Karpas-422 (cell line): ENCODE measurements around the gene PTGR3. TPM values are rescaled to one million over a fixed set of nuclear protein-coding genes. Genes with fewer than 3 reads are reported as not detected.
"Not testable (repeated sequence)": the region's sequence is repeated elsewhere in the genome, so short reads cannot be mapped to it uniquely, and the experiment has no call there.

Experiments
- DNase-seq: peaks from one replicate; pipeline ENCODE4 v3.0.0-alpha.2; 2015
- H2AFZ ChIP-seq: fragments of 200-600 bp; sonication (generic); 2 replicates; pipeline ENCODE4 v1.6.1; 2014; ENCODE audit warnings: antibody characterized with exemption, low read length, mixed read lengths
- H3K27ac ChIP-seq: fragments of 200-600 bp; sonication (generic); 2 replicates; pipeline ENCODE4 v1.5.1; 2014; ENCODE audit warnings: mild to moderate bottlenecking, low read length, moderate library complexity
- H3K27me3 ChIP-seq: fragments of 200-600 bp; sonication (generic); 2 replicates; pipeline ENCODE4 v1.6.1; 2014; ENCODE audit warnings: low read length, mixed read lengths
- H3K36me3 ChIP-seq: fragments of 200-600 bp; sonication (generic); 2 replicates; pipeline ENCODE4 v1.6.1; 2014; ENCODE audit warnings: low read length, mixed read lengths; ENCODE audit not compliant: insufficient read depth
- H3K4me1 ChIP-seq: fragments of 200-600 bp; sonication (generic); 2 replicates; pipeline ENCODE4 v1.6.1; 2014; ENCODE audit warnings: mild to moderate bottlenecking, low read length, mixed read lengths
- H3K4me2 ChIP-seq: fragments of 200-600 bp; sonication (generic); 2 replicates; pipeline ENCODE4 v1.6.1; 2014; ENCODE audit warnings: low read length, low read depth, mild to moderate bottlenecking; ENCODE audit not compliant: poor library complexity, severe bottlenecking
- H3K4me3 ChIP-seq: fragments of 200-600 bp; sonication (generic); 2 replicates; pipeline ENCODE4 v1.5.1; 2014; ENCODE audit warnings: mild to moderate bottlenecking, antibody characterized with exemption, low read length, mixed read lengths
- H3K79me2 ChIP-seq: fragments of 200-600 bp; sonication (generic); 2 replicates; pipeline ENCODE4 v1.6.1; 2014; ENCODE audit warnings: mild to moderate bottlenecking, low read length, mixed read lengths
- H3K9ac ChIP-seq: fragments of 200-600 bp; sonication (generic); 2 replicates; pipeline ENCODE4 v1.6.0; 2014; ENCODE audit warnings: low read length
- H3K9me2 ChIP-seq: fragments of 200-600 bp; sonication (generic), shearing (Covaris generic); replicated peaks from 2 replicates; pipeline ENCODE4 v1.6.0; 2014; ENCODE audit warnings: mild to moderate bottlenecking, low read length, moderate library complexity; ENCODE audit not compliant: insufficient read depth
- H3K9me3 ChIP-seq: fragments of 300-700, 200-600 bp; sonication (generic); 2 replicates; pipeline ENCODE4 v1.6.1; 2014; ENCODE audit warnings: low read length, mixed read lengths
- H4K20me1 ChIP-seq: fragments of 200-600 bp; sonication (generic); 2 replicates; pipeline ENCODE4 v1.6.1; 2014; ENCODE audit warnings: mild to moderate bottlenecking, antibody characterized with exemption, low read length, low read depth; ENCODE audit not compliant: insufficient read depth
- total RNA-seq: library from RNA; depleted of rRNA; stranded (reverse); fragments of >200 nt; shearing (Covaris generic); gene quantifications from 2 replicates; pipeline ENCODE4 v1.2.3, GENCODE V29; 2014; ENCODE audit warnings: low replicate concordance

The PTGR3 gene
- total RNA-seq, 1 experiment from 2014 or later: 6.6 TPM

DNA sequence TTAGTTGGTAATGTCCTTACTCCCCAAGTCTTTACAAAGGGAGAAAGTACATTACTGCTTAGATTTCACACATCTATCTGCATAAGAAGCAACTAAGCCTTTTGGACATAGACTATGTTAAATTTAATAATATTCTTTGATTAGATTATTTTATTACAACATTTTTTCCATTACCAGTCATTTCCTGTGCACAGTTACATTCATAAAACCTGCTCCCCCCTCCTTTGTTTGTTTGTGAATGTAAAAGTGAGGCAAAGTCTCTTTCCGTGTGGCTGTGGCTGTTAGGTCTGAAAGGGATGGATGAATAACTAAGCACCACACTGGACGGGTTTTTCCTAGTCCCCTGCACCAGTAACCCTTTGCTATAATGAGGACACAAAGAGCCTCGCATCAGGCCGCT is 9.6 kb downstream of the PTGR3 start:
- Histone ChIP-seq H3K36me3 (no peaks in the 10 kb centered on the region), H3K27me3 (no peaks in the 10 kb centered on the region), H3K9me2 (no peaks in the 10 kb centered on the region), H3K4me3 (no peak overlapping the region), H3K4me1 (no peaks in the 10 kb centered on the region), H3K4me2 (no peak overlapping the region), H3K9ac (no peak overlapping the region), H4K20me1 (peaks cover 4% of the 10 kb centered on the region; the same call in 1 of the 2 replicates), H2AFZ (no peak overlapping the region), H3K9me3 (no peaks in the 10 kb centered on the region), H3K27ac (no peak overlapping the region), H3K79me2 (no peaks in the 10 kb centered on the region)
- no peak for DNase-seq

DNA sequence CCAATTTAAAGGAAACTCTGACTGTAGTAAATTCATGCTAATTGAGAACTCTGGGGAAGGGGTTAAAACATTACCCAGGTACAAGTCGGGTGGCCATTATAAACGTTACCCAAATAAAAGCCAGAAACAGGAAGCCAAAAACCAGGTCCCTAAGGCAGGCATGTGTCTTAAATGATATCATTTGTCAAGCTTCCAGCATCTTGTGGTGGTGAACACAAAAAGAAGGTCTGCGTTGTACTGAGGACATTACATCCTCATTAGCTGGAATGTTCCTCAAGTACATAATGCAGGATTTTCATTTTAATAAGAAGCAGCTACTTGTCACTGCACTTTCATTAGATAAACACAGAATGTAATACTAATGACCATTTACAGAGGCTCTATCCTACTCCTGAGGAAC is 10.9 kb downstream of the PTGR3 start:
- H3K79me2 ChIP-seq: no peaks in the 10 kb centered on the region
- H3K9me2 ChIP-seq: no peaks in the 10 kb centered on the region
- no peaks in the 10 kb centered on the region for H3K27me3 ChIP-seq
- no peak overlapping the region for H3K27ac ChIP-seq
- H3K4me2 ChIP-seq: no peak overlapping the region
- H3K9me3 ChIP-seq: no peaks in the 10 kb centered on the region
- 0 out of 2 replicates have a peak, but pooled peaks cover 4% of the 10 kb centered on the region for H4K20me1 ChIP-seq
- no peaks in the 10 kb centered on the region for H3K4me1 ChIP-seq
- no peak overlapping the region for H3K4me3 ChIP-seq
- H2AFZ ChIP-seq: no peak overlapping the region
- DNase-seq: no peak
- no peaks in the 10 kb centered on the region for H3K36me3 ChIP-seq
- H3K9ac ChIP-seq: no peak overlapping the region

- no peaks in the 10 kb centered on the region for H3K9me2 ChIP-seq
- H3K27ac ChIP-seq: no peak overlapping the region
- no peak for DNase-seq
- H3K36me3 ChIP-seq: no peaks in the 10 kb centered on the region
- no peak overlapping the region for H3K4me2 ChIP-seq
- H4K20me1 ChIP-seq: no peaks in the 10 kb centered on the region
- H3K4me3 ChIP-seq: no peak overlapping the region
- H3K9ac ChIP-seq: no peak overlapping the region
- no peaks in the 10 kb centered on the region for H3K9me3 ChIP-seq
- H3K27me3 ChIP-seq: no peaks in the 10 kb centered on the region
- H3K4me1 ChIP-seq: no peaks in the 10 kb centered on the region
- no peaks in the 10 kb centered on the region for H3K79me2 ChIP-seq
- H2AFZ ChIP-seq: no peak overlapping the region
These were observed 16.0 kb downstream of the PTGR3 start for GRCh38 chr18:75192899-75193298.

DNA sequence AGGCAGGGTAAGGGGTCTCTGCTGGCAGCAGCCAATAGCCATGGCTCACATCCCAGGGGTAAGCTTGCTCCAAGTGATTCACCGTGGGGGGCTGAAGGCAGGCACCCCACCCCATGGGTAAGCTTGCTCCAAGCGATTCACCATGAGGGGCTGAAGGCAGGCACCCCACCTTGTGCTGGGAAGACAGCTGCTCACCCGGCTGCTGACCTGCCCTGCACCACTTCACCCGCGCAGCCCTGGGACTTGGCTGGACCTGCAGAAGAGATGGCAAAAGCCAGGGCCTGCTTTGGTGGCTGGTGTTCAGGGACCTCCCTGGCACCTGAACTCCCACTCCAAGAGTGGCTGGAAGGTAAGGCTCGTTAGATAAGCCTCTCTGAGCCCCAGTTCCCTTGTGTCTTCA is 19.2 kb downstream of the PTGR3 start:
- Histone ChIP-seq H4K20me1 (no peaks in the 10 kb centered on the region), H2AFZ (no peak overlapping the region), H3K27ac (no peak overlapping the region), H3K4me2 (no peak overlapping the region), H3K4me1 (no peaks in the 10 kb centered on the region), H3K27me3 (no peaks in the 10 kb centered on the region), H3K9me2 (no peaks in the 10 kb centered on the region), H3K9me3 (no peaks in the 10 kb centered on the region), H3K4me3 (no peak overlapping the region), H3K9ac (no peak overlapping the region), H3K79me2 (no peaks in the 10 kb centered on the region), H3K36me3 (no peaks in the 10 kb centered on the region)
- no peak for DNase-seq

GRCh38 chr18:75187702-75188101 is 21.2 kb downstream of the PTGR3 start:
- not testable (repeated sequence) for H2AFZ ChIP-seq, H4K20me1 ChIP-seq, H3K4me1 ChIP-seq, H3K27ac ChIP-seq, H3K36me3 ChIP-seq, H3K4me2 ChIP-seq, H3K79me2 ChIP-seq, H3K9me2 ChIP-seq, H3K9me3 ChIP-seq, H3K27me3 ChIP-seq, H3K4me3 ChIP-seq, H3K9ac ChIP-seq, DNase-seq

DNA sequence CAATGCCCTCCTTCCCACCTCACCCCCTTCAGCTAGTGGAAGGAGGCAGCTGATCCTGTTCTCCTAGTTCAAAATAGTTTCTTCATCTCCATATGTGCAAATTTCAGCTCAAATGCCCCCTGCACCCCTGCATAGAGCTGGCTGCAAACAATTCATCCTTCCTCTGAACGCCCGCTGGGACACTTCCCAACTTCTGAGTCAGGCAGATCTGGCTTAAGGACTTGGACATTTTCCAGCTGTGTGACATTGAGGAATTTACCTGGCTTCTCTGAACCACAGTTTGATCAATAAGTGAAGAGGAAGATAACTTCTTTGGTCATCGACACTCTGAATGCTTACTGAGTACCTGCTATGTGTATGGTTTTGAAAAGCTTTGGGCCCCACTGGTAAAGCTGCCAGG is 23.5 kb downstream of the PTGR3 start:
- Histone ChIP-seq H3K4me1 (no peaks in the 10 kb centered on the region), H3K9me2 (no peaks in the 10 kb centered on the region), H3K36me3 (no peaks in the 10 kb centered on the region), H3K79me2 (no peaks in the 10 kb centered on the region), H3K9ac (no peak overlapping the region), H4K20me1 (no peaks in the 10 kb centered on the region), H3K27ac (no peak overlapping the region), H3K27me3 (no peaks in the 10 kb centered on the region), H2AFZ (no peak overlapping the region), H3K9me3 (no peaks in the 10 kb centered on the region), H3K4me2 (no peak overlapping the region), H3K4me3 (no peak overlapping the region)
- no peak for DNase-seq

DNA sequence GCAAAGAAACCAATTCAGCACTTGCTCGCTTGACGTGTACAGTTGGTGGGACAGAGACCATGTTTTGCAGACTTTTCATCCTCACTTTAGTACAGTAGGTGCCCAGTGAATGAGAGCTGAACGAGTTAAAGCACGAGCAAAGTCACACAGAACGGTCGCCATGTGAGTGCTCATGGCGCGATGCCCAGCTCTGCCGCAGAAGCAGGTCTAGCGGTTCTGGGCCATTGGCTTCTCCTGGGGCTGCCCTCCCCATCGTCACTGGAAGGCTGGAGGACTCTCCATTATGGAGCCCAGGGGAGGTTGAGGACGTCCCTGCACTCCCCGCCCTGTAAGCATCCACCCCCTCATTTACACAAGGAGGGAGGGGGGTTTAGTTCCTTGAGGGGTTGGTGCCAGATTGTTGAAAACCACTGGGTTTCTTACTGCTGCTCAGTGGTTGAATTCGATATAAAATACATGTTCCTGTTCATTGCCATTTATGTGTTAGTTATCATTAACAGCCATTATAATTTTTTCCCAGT is 24.9 kb downstream of the PTGR3 start:
- no peaks in the 10 kb centered on the region for H3K36me3 ChIP-seq
- H3K4me3 ChIP-seq: no peak overlapping the region
- no peak overlapping the region for H3K27ac ChIP-seq
- no peak overlapping the region for H3K9ac ChIP-seq
- no peaks in the 10 kb centered on the region for H3K27me3 ChIP-seq
- DNase-seq: no peak
- no peaks in the 10 kb centered on the region for H4K20me1 ChIP-seq
- no peaks in the 10 kb centered on the region for H3K79me2 ChIP-seq
- H3K4me2 ChIP-seq: no peak overlapping the region
- H3K4me1 ChIP-seq: no peaks in the 10 kb centered on the region
- no peaks in the 10 kb centered on the region for H3K9me3 ChIP-seq
- no peaks in the 10 kb centered on the region for H3K9me2 ChIP-seq
- H2AFZ ChIP-seq: no peak overlapping the region

- Histone ChIP-seq H3K27me3 (no peaks in the 10 kb centered on the region), H3K4me3 (no peak overlapping the region), H3K9me2 (no peaks in the 10 kb centered on the region), H3K4me1 (no peaks in the 10 kb centered on the region), H2AFZ (no peak overlapping the region), H3K4me2 (no peak overlapping the region), H3K9me3 (no peaks in the 10 kb centered on the region), H3K79me2 (no peaks in the 10 kb centered on the region), H3K9ac (no peak overlapping the region), H3K36me3 (no peaks in the 10 kb centered on the region), H3K27ac (no peak overlapping the region), H4K20me1 (no peaks in the 10 kb centered on the region)
- no peak for DNase-seq
These were observed 25.4 kb downstream of the PTGR3 start for GRCh38 chr18:75183524-75183923.
